Measurements from ENCODE around the gene NCMAP.

DNA sequence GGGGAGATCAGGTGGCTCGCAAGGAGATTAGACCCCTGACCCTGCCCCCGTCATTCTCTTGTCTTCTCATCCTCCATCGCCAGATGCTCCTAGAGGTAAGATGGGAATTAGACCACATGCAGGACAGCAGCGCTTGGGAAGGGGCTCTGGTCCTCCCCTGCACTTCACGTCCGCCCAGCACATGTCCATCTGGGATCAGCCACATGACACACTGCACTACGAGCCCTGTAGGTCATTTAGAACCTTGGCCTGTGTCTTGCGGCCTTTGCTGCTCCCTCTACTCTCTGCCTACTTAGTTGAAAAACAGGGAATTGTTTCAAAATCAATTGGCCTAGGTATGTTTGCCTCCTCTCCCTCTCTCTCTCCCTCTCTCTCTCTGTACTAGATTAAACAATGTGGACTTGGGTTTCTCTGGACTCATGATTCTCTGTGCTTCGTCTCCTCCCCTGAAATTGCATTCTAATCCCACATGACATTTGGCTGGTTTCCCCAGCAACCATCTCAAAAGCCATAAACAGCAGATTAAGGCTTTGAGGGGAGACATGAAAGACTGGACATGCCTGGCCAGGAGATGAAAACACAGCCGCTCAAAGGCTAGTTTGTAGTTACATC lies 3.8 kb upstream of the NCMAP start:
- TF ChIP-seq, protein P1, sequence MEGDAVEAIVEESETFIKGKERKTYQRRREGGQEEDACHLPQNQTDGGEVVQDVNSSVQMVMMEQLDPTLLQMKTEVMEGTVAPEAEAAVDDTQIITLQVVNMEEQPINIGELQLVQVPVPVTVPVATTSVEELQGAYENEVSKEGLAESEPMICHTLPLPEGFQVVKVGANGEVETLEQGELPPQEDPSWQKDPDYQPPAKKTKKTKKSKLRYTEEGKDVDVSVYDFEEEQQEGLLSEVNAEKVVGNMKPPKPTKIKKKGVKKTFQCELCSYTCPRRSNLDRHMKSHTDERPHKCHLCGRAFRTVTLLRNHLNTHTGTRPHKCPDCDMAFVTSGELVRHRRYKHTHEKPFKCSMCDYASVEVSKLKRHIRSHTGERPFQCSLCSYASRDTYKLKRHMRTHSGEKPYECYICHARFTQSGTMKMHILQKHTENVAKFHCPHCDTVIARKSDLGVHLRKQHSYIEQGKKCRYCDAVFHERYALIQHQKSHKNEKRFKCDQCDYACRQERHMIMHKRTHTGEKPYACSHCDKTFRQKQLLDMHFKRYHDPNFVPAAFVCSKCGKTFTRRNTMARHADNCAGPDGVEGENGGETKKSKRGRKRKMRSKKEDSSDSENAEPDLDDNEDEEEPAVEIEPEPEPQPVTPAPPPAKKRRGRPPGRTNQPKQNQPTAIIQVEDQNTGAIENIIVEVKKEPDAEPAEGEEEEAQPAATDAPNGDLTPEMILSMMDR (IDR thresholded peaks at IDR 0.05) = no peak
- no peak for TF ChIP-seq POLR2AphosphoS5 (IDR thresholded peaks at IDR 0.05; ENCODE audit: low read depth, low read length)

All from Panc1 (cell line).